Uterus (tissue), 4 donors: Measurements from ENCODE around the gene PRDX1. TPM values are rescaled to one million over a fixed set of nuclear protein-coding genes. Genes with fewer than 3 reads are reported as not detected.

ENCODE experiments used
- DNase-seq, 2 donors: peaks; one replicate each; pipeline ENCODE4 v3.0.0-alpha.2; 2019 to 2020
- H3K27ac ChIP-seq, 2 donors: fragments of 200-600 bp; sonication (generic); 1 replicate in 1 of 2; 2 replicates in 1 of 2; pipeline ENCODE4 v1.5.1; 2016 to 2018
- H3K27me3 ChIP-seq, 2 donors: fragments of 200-600 bp; sonication (generic); one replicate each; pipeline ENCODE4 v1.5.1; 2018 to 2019; ENCODE audit warnings: control low read depth in 1 of 2
- H3K36me3 ChIP-seq, 2 donors: fragments of 200-600 bp; sonication (generic); one replicate each; pipeline ENCODE4 v1.5.1; 2019; ENCODE audit warnings: control low read depth in 1 of 2
- H3K4me1 ChIP-seq, 2 donors: fragments of 200-600 bp; sonication (generic); one replicate each; pipeline ENCODE4 v1.5.1; 2018 to 2019; ENCODE audit warnings: control low read depth in 1 of 2
- H3K4me3 ChIP-seq, 2 donors: fragments of 200-600 bp; sonication (generic); 1 replicate in 1 of 2; 2 replicates in 1 of 2; pipeline ENCODE4 v1.5.1; 2018 to 2019; ENCODE audit warnings: mild to moderate bottlenecking in 1 of 2
- H3K9me3 ChIP-seq, 2 donors: fragments of 200-600 bp; sonication (generic); one replicate each; pipeline ENCODE4 v1.5.1; 2019; ENCODE audit warnings: control low read depth in 1 of 2
- CTCF ChIP-seq, 4 experiments: fragments of 200-600 bp in 2 of 4; fragments of 450-650 bp in 2 of 4; sonication (generic) in 2 of 4; IDR thresholded peaks; one replicate each; pipeline ENCODE4 v1.5.1; 2016 to 2019; ENCODE audit warnings: antibody characterized with exemption in 4 of 4, mild to moderate bottlenecking in 2 of 4, moderate library complexity in 1 of 4
- POLR2A ChIP-seq, 2 donors: fragments of 450-650 bp; IDR thresholded peaks; one replicate each; pipeline ENCODE4 v1.6.1; 2016; ENCODE audit warnings: antibody characterized with exemption in 2 of 2, mild to moderate bottlenecking in 1 of 2, moderate library complexity in 1 of 2
- intact Hi-C: fragments of 100-400 bp; cut with DNase I; formaldehyde crosslinking; loops from one replicate; pipeline ENCODE4 v1.15.1; 2023; ENCODE audit warnings: low total_unique reads
- total RNA-seq, 4 donors: library from RNA; depleted of rRNA in 3 of 4; stranded (reverse); fragments of >200 nt in 3 of 4; gene quantifications; one replicate each; pipeline versions ENCODE4 v1.1.0 to v1.2.4, GENCODE V29; 2014 to 2023
- donor health status: DM: yes; HTN: yes; CAD: no.

Gene PRDX1
- total RNA-seq, 4 donors from 2014 or later = 189 to 253 (median 202) TPM

- DNase-seq = no peak
- Histone ChIP-seq H3K4me1 (no peaks in the 10 kb centered on the region), H3K36me3 (no peaks in the 10 kb centered on the region), H3K9me3 (no peaks in the 10 kb centered on the region), H3K27ac (no peak overlapping the region), H3K27me3 (no peaks in the 10 kb centered on the region), H3K4me3 (no peak overlapping the region)
- intact Hi-C loops = loop anchor here (10.0 kb wide), 2 partner anchors 53 to 213 kb away; no protein-coding TSS in a partner anchor
- TF ChIP-seq CTCF (IDR thresholded peaks at IDR 0.05) (no peak), POLR2A (IDR thresholded peaks at IDR 0.05) (no peak)
Measured at GRCh38 chr1:45567911-45568310, 46.2 kb upstream of the PRDX1 start.

- peak; percentile 54 to 76 for DNase-seq
- no peaks in the 10 kb centered on the region for H3K9me3 ChIP-seq
- TF ChIP-seq CTCF (IDR thresholded peaks at IDR 0.05) (no peak), POLR2A (IDR thresholded peaks at IDR 0.05) (no peak)
- peak overlapping the region in 1 of 2 donors; percentile 41 for H3K27ac ChIP-seq
- no peaks in the 10 kb centered on the region for H3K4me1 ChIP-seq
- intact Hi-C loops = loop anchor here (10.0 kb wide), 2 partner anchors 52 to 212 kb away; no protein-coding TSS in a partner anchor
- H3K36me3 ChIP-seq = no peaks in the 10 kb centered on the region
- no peaks in the 10 kb centered on the region for H3K27me3 ChIP-seq
- no peak overlapping the region for H3K4me3 ChIP-seq
Measured at GRCh38 chr1:45566722-45567121, 45.0 kb upstream of the PRDX1 start.

- TF ChIP-seq POLR2A (IDR thresholded peaks at IDR 0.05) (no peak), CTCF (IDR thresholded peaks at IDR 0.05) (no peak)
- no peak overlapping the region for H3K27ac ChIP-seq
- no peaks in the 10 kb centered on the region for H3K36me3 ChIP-seq
- no peak for DNase-seq
- H3K4me1 ChIP-seq = no peaks in the 10 kb centered on the region
- H3K27me3 ChIP-seq = no peaks in the 10 kb centered on the region
- no peaks in the 10 kb centered on the region for H3K9me3 ChIP-seq
- no peak overlapping the region for H3K4me3 ChIP-seq
- intact Hi-C loops = loop anchor here (10.0 kb wide), 2 partner anchors 49 to 209 kb away; no protein-coding TSS in a partner anchor
Measured at GRCh38 chr1:45563843-45564242, 42.2 kb upstream of the PRDX1 start.

GRCh38 chr1:45557422-45557944, 35.8 kb upstream of the PRDX1 start:
- Histone ChIP-seq H3K27ac (no peak overlapping the region), H3K4me1 (no peaks in the 10 kb centered on the region), H3K4me3 (no peak overlapping the region), H3K27me3 (no peaks in the 10 kb centered on the region), H3K36me3 (no peaks in the 10 kb centered on the region), H3K9me3 (no peaks in the 10 kb centered on the region)
- no peak for DNase-seq
- TF ChIP-seq POLR2A (IDR thresholded peaks at IDR 0.05) (no peak), CTCF (IDR thresholded peaks at IDR 0.05) (no peak)
- intact Hi-C loops = loop anchor here (10.0 kb wide), 1 partner anchor 617 kb away; the partner anchor contains the start of genes P3R3URF and TSPAN1

- H3K27me3 ChIP-seq = no peaks in the 10 kb centered on the region
- no peaks in the 10 kb centered on the region for H3K4me1 ChIP-seq
- H3K9me3 ChIP-seq = no peaks in the 10 kb centered on the region
- H3K4me3 ChIP-seq = no peak overlapping the region
- intact Hi-C loops = loop anchor here (10.0 kb wide), 1 partner anchor 621 kb away; the partner anchor contains the start of genes P3R3URF and TSPAN1
- no peaks in the 10 kb centered on the region for H3K36me3 ChIP-seq
- TF ChIP-seq CTCF (IDR thresholded peaks at IDR 0.05) (no peak), POLR2A (IDR thresholded peaks at IDR 0.05) (no peak)
- DNase-seq = no peak
- no peak overlapping the region for H3K27ac ChIP-seq
Measured at GRCh38 chr1:45554198-45554597, 32.5 kb upstream of the PRDX1 start.
